ENCODE results near the gene BCAN. TPM values are rescaled to one million over a fixed set of nuclear protein-coding genes. Genes with fewer than 3 reads are reported as not detected.
"Not testable (repeated sequence)": the region's sequence is repeated elsewhere in the genome, so short reads cannot be mapped to it uniquely, and the experiment has no call there.

BCAN gene
- polyA plus RNA-seq, 2 of the 4 experiments (the other 2 are of a cell fraction), result not detected

DNA sequence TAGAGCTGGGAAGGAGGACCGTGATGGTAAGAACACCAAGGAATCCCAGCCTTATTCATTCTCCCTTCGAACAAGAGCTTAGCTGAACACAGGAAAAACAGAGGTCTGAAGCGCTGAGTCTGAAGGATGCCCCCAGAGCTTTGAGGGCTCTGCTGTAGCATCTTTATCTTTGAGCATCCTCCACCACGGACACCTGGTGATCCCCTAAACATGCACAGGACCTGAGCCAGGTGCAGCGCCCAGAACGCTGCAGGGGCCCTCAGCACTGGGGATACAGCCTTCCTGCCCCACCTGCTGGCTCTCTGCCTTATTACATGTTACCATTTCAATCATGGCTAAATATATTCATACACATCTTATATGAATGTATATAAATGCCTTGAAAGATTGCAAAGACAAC, 32.9 kb upstream of the BCAN start (continued):
- TF ChIP-seq, protein P1, sequence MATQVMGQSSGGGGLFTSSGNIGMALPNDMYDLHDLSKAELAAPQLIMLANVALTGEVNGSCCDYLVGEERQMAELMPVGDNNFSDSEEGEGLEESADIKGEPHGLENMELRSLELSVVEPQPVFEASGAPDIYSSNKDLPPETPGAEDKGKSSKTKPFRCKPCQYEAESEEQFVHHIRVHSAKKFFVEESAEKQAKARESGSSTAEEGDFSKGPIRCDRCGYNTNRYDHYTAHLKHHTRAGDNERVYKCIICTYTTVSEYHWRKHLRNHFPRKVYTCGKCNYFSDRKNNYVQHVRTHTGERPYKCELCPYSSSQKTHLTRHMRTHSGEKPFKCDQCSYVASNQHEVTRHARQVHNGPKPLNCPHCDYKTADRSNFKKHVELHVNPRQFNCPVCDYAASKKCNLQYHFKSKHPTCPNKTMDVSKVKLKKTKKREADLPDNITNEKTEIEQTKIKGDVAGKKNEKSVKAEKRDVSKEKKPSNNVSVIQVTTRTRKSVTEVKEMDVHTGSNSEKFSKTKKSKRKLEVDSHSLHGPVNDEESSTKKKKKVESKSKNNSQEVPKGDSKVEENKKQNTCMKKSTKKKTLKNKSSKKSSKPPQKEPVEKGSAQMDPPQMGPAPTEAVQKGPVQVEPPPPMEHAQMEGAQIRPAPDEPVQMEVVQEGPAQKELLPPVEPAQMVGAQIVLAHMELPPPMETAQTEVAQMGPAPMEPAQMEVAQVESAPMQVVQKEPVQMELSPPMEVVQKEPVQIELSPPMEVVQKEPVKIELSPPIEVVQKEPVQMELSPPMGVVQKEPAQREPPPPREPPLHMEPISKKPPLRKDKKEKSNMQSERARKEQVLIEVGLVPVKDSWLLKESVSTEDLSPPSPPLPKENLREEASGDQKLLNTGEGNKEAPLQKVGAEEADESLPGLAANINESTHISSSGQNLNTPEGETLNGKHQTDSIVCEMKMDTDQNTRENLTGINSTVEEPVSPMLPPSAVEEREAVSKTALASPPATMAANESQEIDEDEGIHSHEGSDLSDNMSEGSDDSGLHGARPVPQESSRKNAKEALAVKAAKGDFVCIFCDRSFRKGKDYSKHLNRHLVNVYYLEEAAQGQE (IDR thresholded peaks at IDR 0.05), result no peak
- TF ChIP-seq TP53 (CRISPR knock-in tag; IDR thresholded peaks at IDR 0.05) (no peak), CHD4 (IDR thresholded peaks at IDR 0.05; ENCODE audit: borderline replicate concordance) (no peak), SMC3 (IDR thresholded peaks at IDR 0.05) (peak; percentile 67), NFE2L2 (conservative IDR thresholded peaks at IDR 0.05; ENCODE audit: low read length) (no peak), RARB (CRISPR knock-in tag; IDR thresholded peaks at IDR 0.05) (no peak), BHLHE40 (IDR thresholded peaks at IDR 0.05; ENCODE audit: low read depth, low read length) (no peak)
- TF ChIP-seq, protein P2, sequence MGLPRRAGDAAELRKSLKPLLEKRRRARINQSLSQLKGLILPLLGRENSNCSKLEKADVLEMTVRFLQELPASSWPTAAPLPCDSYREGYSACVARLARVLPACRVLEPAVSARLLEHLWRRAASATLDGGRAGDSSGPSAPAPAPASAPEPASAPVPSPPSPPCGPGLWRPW (IDR thresholded peaks at IDR 0.05), result no peak
- TF ChIP-seq, protein P3, sequence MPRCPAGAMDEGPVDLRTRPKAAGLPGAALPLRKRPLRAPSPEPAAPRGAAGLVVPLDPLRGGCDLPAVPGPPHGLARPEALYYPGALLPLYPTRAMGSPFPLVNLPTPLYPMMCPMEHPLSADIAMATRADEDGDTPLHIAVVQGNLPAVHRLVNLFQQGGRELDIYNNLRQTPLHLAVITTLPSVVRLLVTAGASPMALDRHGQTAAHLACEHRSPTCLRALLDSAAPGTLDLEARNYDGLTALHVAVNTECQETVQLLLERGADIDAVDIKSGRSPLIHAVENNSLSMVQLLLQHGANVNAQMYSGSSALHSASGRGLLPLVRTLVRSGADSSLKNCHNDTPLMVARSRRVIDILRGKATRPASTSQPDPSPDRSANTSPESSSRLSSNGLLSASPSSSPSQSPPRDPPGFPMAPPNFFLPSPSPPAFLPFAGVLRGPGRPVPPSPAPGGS (IDR thresholded peaks at IDR 0.05), result no peak

DNA sequence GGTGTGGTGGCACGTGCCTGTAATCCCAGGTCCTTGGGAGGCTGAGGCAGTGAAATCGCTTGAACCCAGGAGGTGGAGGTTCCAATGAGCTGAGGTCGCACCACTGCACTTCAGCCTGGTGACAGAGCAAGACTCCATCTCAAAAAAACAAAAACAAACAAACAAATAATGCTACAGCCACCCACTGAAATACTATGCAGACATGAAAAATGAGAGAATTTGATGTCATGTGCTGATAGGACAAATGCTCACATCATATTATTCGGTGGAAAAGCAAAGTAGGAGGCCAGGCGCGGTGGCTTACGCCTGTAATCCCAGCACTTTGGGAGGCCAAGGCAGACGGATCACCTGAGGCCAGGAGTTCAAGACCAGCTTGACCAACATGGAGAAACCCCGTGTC, 31.8 kb upstream of the BCAN start:
- FAIRE-seq; H3K4me1 ChIP-seq; ATAC-seq; DNase-seq (ENCODE audit: low read depth in 1 of 2, low spot score in 1 of 2); H3K9me3 ChIP-seq; H3K4me2 ChIP-seq; POLR2A ChIA-PET; H3K4me3 ChIP-seq; H3K27ac ChIP-seq: not testable (repeated sequence)
- CTCF ChIA-PET, result interaction anchor here (0.7 to 25.7 kb wide), 12 partner anchors 9 to 282 kb away, joined by 3 to 495 read pairs (median 4); partner anchors contain the start of genes HAPLN2, NAXE and NES
- 72% methylated on average over 9 of the region's 9 CpGs for WGBS (ENCODE audit: missing lambda C conversion rate)

DNA sequence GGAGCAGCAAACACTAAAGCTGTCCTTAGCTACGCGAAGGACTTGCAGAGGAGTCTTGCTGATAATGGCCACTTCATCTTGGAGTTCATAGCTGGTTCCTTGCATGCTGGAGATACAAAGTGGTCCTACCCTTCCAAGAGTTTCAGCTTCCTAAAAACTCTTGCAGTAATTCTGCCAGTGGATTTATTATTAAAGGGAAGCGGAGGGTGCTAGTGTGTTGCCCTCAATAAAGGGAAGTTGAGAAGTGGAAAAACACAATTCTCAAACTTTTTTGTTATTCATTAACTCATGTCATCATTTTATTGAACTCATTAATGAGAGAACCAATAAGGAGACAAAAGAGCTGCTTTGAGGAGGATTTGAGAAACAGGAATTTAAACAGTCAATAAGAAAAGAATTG, 29.3 kb upstream of the BCAN start:
- CTCF ChIA-PET, result interaction anchor here (0.5 to 25.7 kb wide), 20 partner anchors 9 to 736 kb away, joined by 3 to 495 read pairs (median 4); partner anchors contain the start of genes NAXE, NES and TTC24
- no peak overlapping the region for H3K4me3 ChIP-seq
- TF ChIP-seq, protein P4, sequence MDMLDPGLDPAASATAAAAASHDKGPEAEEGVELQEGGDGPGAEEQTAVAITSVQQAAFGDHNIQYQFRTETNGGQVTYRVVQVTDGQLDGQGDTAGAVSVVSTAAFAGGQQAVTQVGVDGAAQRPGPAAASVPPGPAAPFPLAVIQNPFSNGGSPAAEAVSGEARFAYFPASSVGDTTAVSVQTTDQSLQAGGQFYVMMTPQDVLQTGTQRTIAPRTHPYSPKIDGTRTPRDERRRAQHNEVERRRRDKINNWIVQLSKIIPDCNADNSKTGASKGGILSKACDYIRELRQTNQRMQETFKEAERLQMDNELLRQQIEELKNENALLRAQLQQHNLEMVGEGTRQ (IDR thresholded peaks at IDR 0.05), result no peak
- TF ChIP-seq HOXB5 (CRISPR knock-in tag; IDR thresholded peaks at IDR 0.05) (no peak), CBX2 (IDR thresholded peaks at IDR 0.05; ENCODE audit: borderline replicate concordance, low read depth) (no peak)
- TF ChIP-seq, protein P3 (IDR thresholded peaks at IDR 0.05), result no peak
- no peak overlapping the region for H3K4me2 ChIP-seq
- no peak overlapping the region for H3K27ac ChIP-seq
- no peak for ATAC-seq
- FAIRE-seq, result no peak
- no peaks in the 10 kb centered on the region for H3K9me3 ChIP-seq
- WGBS (ENCODE audit: missing lambda C conversion rate), result 70% methylated on average over 3 of the region's 3 CpGs
- DNase-seq (ENCODE audit: low read depth in 1 of 2, low spot score in 1 of 2), result no peak
- POLR2A ChIA-PET, result no interaction called here
- peaks cover 20% of the 10 kb centered on the region for H3K4me1 ChIP-seq

DNA sequence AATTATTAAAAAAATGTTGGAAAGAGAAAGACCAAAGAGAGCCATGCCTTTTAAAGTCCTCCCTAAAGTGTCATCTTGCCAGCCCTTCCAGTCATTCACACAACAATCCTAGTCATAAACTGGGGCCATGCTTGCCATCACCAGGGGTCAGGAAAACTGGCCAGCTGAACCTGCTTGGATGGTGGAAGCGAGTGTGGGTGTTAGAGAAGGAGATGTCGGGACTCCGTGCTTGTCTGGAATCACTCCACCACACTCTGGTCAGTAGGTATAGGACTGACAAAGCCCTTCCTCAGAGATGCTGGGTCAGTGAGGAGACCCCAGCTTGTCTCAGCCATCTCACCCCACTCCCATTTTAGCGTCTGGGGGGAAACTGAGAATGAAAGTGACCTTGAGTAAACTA, 26.0 kb upstream of the BCAN start:
- 68% methylated on average over 4 of the region's 4 CpGs for WGBS (ENCODE audit: missing lambda C conversion rate)
- TF ChIP-seq, protein P4 (IDR thresholded peaks at IDR 0.05), result no peak
- no peak for TF ChIP-seq JUNB (IDR thresholded peaks at IDR 0.05)
- no peak for TF ChIP-seq HOXB5 (CRISPR knock-in tag; IDR thresholded peaks at IDR 0.05)
- TF ChIP-seq, protein P5, sequence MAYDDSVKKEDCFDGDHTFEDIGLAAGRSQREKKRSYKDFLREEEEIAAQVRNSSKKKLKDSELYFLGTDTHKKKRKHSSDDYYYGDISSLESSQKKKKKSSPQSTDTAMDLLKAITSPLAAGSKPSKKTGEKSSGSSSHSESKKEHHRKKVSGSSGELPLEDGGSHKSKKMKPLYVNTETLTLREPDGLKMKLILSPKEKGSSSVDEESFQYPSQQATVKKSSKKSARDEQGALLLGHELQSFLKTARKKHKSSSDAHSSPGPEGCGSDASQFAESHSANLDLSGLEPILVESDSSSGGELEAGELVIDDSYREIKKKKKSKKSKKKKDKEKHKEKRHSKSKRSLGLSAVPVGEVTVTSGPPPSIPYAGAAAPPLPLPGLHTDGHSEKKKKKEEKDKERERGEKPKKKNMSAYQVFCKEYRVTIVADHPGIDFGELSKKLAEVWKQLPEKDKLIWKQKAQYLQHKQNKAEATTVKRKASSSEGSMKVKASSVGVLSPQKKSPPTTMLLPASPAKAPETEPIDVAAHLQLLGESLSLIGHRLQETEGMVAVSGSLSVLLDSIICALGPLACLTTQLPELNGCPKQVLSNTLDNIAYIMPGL (CRISPR knock-in tag; IDR thresholded peaks at IDR 0.05; ENCODE audit: borderline replicate concordance), result no peak
- no peak for TF ChIP-seq HDAC2 (IDR thresholded peaks at IDR 0.05)
- no peak for TF ChIP-seq KDM1A (IDR thresholded peaks at IDR 0.05; ENCODE audit: low read depth)
- TF ChIP-seq EP300 (IDR thresholded peaks at IDR 0.05), result no peak
- TF ChIP-seq EHF (CRISPR knock-in tag; IDR thresholded peaks at IDR 0.05), result no peak
- TF ChIP-seq, protein P6, sequence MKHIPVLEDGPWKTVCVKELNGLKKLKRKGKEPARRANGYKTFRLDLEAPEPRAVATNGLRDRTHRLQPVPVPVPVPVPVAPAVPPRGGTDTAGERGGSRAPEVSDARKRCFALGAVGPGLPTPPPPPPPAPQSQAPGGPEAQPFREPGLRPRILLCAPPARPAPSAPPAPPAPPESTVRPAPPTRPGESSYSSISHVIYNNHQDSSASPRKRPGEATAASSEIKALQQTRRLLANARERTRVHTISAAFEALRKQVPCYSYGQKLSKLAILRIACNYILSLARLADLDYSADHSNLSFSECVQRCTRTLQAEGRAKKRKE (CRISPR knock-in tag; IDR thresholded peaks at IDR 0.05; ENCODE audit: low read depth), result no peak
- no peak for TF ChIP-seq NFE2L2 (conservative IDR thresholded peaks at IDR 0.05; ENCODE audit: low read length)

More for the DNA sequence above, 26.0 kb upstream of the BCAN start:
- ATAC-seq (peak in 1 of 2 experiments; percentile 25; a peak in 3 of 6 replicates), DNase-seq (ENCODE audit: low read depth in 1 of 2, low spot score in 1 of 2) (no peak), FAIRE-seq (no peak)
- Histone ChIP-seq H3K4me2 (peak overlapping the region; percentile 54), H3K4me3 (no peak overlapping the region), H3K9me3 (no peaks in the 10 kb centered on the region), H3K4me1 (peaks cover 15% of the 10 kb centered on the region), H3K27ac (peak overlapping the region in 1 of 2 experiments; percentile 70; a peak in 1 of 6 replicates)
- ChIA-PET CTCF (interaction anchor here (1.1 to 25.7 kb wide), 6 partner anchors 10 to 135 kb away, joined by 3 to 495 read pairs (median 6); partner anchors contain the start of genes NES and TTC24), POLR2A (interaction anchor here (0.7 kb wide), 1 partner anchor 24 kb away, joined by 3 read pairs; the partner anchor contains the start of gene NAXE)

Measured in A549 (cell line).